ENCODE measurements around the gene AGBL1. TPM values are rescaled to one million over a fixed set of nuclear protein-coding genes. Genes with fewer than 3 reads are reported as not detected.

Gene AGBL1
- total RNA-seq, 1 donor from 2014 or later, result not detected

DNA sequence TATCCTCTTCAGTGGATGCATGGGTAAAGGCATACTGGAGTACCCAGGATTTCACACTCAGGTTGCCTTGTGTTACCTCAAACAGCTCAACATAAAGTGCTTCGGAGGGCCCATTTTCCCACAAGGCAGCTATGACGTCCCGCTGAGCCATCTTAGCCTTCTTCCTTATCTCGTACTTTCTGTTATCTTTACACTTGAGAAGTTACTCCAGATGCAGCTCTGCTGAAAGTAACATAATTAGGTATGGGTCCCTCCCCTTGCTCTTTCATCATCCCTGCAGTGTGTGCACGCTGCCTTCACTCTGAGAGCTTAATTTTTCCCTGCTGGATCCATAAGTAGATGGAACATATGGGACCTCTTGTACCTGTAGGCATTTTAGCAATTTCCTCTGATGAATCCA, 410.3 kb downstream of the AGBL1 start:
- H3K36me3 Mint-ChIP-seq (ENCODE audit: low read depth, unreplicated experiment), result no peaks in the 10 kb centered on the region
- no peak overlapping the region for H3K9ac ChIP-seq (ENCODE audit: low read length)
- no peaks in the 10 kb centered on the region for H3K4me1 Mint-ChIP-seq (ENCODE audit: low read depth, unreplicated experiment)
- H3K9me3 ChIP-seq (ENCODE audit: insufficient read depth, low read depth, low read length), result no peaks in the 10 kb centered on the region
- no peak overlapping the region for H3K4me3 Mint-ChIP-seq (ENCODE audit: unreplicated experiment)
- no peaks in the 10 kb centered on the region for H3K9me3 Mint-ChIP-seq (ENCODE audit: unreplicated experiment)
- H4K20me1 ChIP-seq (ENCODE audit: insufficient read depth, low read length), result no peaks in the 10 kb centered on the region
- TF ChIP-seq EZH2 (IDR thresholded peaks at IDR 0.05; ENCODE audit: insufficient read depth, low read length), result no peak
- TF ChIP-seq, protein P1, sequence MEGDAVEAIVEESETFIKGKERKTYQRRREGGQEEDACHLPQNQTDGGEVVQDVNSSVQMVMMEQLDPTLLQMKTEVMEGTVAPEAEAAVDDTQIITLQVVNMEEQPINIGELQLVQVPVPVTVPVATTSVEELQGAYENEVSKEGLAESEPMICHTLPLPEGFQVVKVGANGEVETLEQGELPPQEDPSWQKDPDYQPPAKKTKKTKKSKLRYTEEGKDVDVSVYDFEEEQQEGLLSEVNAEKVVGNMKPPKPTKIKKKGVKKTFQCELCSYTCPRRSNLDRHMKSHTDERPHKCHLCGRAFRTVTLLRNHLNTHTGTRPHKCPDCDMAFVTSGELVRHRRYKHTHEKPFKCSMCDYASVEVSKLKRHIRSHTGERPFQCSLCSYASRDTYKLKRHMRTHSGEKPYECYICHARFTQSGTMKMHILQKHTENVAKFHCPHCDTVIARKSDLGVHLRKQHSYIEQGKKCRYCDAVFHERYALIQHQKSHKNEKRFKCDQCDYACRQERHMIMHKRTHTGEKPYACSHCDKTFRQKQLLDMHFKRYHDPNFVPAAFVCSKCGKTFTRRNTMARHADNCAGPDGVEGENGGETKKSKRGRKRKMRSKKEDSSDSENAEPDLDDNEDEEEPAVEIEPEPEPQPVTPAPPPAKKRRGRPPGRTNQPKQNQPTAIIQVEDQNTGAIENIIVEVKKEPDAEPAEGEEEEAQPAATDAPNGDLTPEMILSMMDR (IDR thresholded peaks at IDR 0.05; ENCODE audit: insufficient read depth, low read depth, low read length), result no peak
- H3K4me3 ChIP-seq (ENCODE audit: insufficient read depth, low read depth, low read length), result no peak overlapping the region
- no peak for FAIRE-seq
- no peak for DNase-seq (ENCODE audit: low read depth)
- no peak overlapping the region for H3K4me2 ChIP-seq (ENCODE audit: low read length)
- H3K4me1 ChIP-seq (ENCODE audit: insufficient read depth, low read length), result no peaks in the 10 kb centered on the region
- H3K27me3 Mint-ChIP-seq (ENCODE audit: low read depth, unreplicated experiment), result peaks cover 7% of the 10 kb centered on the region
- H3K27ac Mint-ChIP-seq (ENCODE audit: unreplicated experiment), result no peak overlapping the region
- H3K36me3 ChIP-seq (ENCODE audit: insufficient read depth, low read length), result no peaks in the 10 kb centered on the region
- no peak overlapping the region for H3K27ac ChIP-seq (ENCODE audit: low read depth, low read length)
- H3K27me3 ChIP-seq (ENCODE audit: insufficient read depth, low read length), result no peaks in the 10 kb centered on the region
- H2AFZ ChIP-seq (ENCODE audit: low read depth, low read length), result no peak overlapping the region
- H3K79me2 ChIP-seq (ENCODE audit: insufficient read depth, low read length), result no peaks in the 10 kb centered on the region

DNA sequence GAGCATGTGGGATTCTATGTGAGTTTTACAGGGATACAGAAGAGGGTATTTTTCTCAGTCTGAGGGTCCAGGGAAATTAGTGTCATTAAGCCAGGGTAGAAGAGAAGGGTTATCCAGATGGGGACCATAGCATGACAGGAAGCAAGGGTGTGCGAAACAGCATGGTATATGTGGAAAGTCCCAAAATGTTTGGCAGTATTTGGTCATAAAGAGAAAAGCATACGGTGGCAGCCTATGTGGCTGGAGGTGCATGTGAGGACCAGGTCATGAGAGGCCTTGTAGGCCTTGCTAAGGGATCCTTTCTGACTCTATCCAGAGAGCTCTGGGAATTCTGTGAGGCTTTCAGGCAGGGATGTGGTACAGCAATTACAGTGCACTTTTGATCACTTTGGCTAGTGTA, 411.4 kb downstream of the AGBL1 start:
- Histone ChIP-seq H3K4me3 (ENCODE audit: insufficient read depth, low read depth, low read length) (no peak overlapping the region), H3K79me2 (ENCODE audit: insufficient read depth, low read length) (no peaks in the 10 kb centered on the region), H3K9ac (ENCODE audit: low read length) (no peak overlapping the region), H3K27ac (ENCODE audit: low read depth, low read length) (no peak overlapping the region), H4K20me1 (ENCODE audit: insufficient read depth, low read length) (no peaks in the 10 kb centered on the region), H2AFZ (ENCODE audit: low read depth, low read length) (no peak overlapping the region), H3K4me2 (ENCODE audit: low read length) (no peak overlapping the region), H3K4me1 (ENCODE audit: insufficient read depth, low read length) (no peaks in the 10 kb centered on the region), H3K27me3 (ENCODE audit: insufficient read depth, low read length) (no peaks in the 10 kb centered on the region), H3K36me3 (ENCODE audit: insufficient read depth, low read length) (no peaks in the 10 kb centered on the region), H3K9me3 (ENCODE audit: insufficient read depth, low read depth, low read length) (no peaks in the 10 kb centered on the region)
- Mint-ChIP-seq H3K9me3 (ENCODE audit: unreplicated experiment) (no peaks in the 10 kb centered on the region), H3K36me3 (ENCODE audit: low read depth, unreplicated experiment) (no peaks in the 10 kb centered on the region), H3K4me3 (ENCODE audit: unreplicated experiment) (no peak overlapping the region), H3K27ac (ENCODE audit: unreplicated experiment) (no peak overlapping the region), H3K27me3 (ENCODE audit: low read depth, unreplicated experiment) (peaks cover 5% of the 10 kb centered on the region), H3K4me1 (ENCODE audit: low read depth, unreplicated experiment) (no peaks in the 10 kb centered on the region)
- DNase-seq (ENCODE audit: low read depth) (no peak), FAIRE-seq (no peak)
- TF ChIP-seq EZH2 (IDR thresholded peaks at IDR 0.05; ENCODE audit: insufficient read depth, low read length), result no peak
- TF ChIP-seq, protein P1 (IDR thresholded peaks at IDR 0.05; ENCODE audit: insufficient read depth, low read depth, low read length), result no peak

DNA sequence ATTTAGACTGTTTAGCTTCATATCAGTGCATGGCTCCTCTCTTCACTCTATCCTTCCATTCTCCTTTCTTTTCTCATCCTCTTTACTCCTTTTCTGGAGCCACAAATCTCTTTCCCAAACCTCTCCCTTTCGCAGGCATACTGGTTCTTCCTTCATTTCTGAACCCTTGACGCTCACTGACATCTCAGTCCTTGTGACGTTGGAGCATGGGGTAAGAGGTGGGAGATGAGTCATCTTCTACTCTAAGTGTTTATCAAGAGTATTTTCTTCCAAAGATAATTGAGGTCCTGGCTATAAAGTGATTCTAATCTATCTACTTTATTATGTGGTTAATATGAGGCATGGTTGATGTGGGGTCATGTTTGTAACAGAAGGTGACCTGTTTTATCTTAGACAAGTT, 414.2 kb downstream of the AGBL1 start:
- Mint-ChIP-seq H3K4me3 (ENCODE audit: unreplicated experiment) (no peak overlapping the region), H3K9me3 (ENCODE audit: unreplicated experiment) (no peaks in the 10 kb centered on the region), H3K36me3 (ENCODE audit: low read depth, unreplicated experiment) (no peaks in the 10 kb centered on the region), H3K27ac (ENCODE audit: unreplicated experiment) (no peak overlapping the region), H3K27me3 (ENCODE audit: low read depth, unreplicated experiment) (peaks cover 2% of the 10 kb centered on the region), H3K4me1 (ENCODE audit: low read depth, unreplicated experiment) (no peaks in the 10 kb centered on the region)
- H3K9ac ChIP-seq (ENCODE audit: low read length), result no peak overlapping the region
- no peak overlapping the region for H3K4me3 ChIP-seq (ENCODE audit: insufficient read depth, low read depth, low read length)
- FAIRE-seq (no peak), DNase-seq (ENCODE audit: low read depth) (no peak)
- H3K4me1 ChIP-seq (ENCODE audit: insufficient read depth, low read length), result no peaks in the 10 kb centered on the region
- no peaks in the 10 kb centered on the region for H3K9me3 ChIP-seq (ENCODE audit: insufficient read depth, low read depth, low read length)
- no peaks in the 10 kb centered on the region for H3K79me2 ChIP-seq (ENCODE audit: insufficient read depth, low read length)
- TF ChIP-seq, protein P1 (IDR thresholded peaks at IDR 0.05; ENCODE audit: insufficient read depth, low read depth, low read length), result no peak
- no peak for TF ChIP-seq EZH2 (IDR thresholded peaks at IDR 0.05; ENCODE audit: insufficient read depth, low read length)
- no peaks in the 10 kb centered on the region for H3K36me3 ChIP-seq (ENCODE audit: insufficient read depth, low read length)
- H3K27ac ChIP-seq (ENCODE audit: low read depth, low read length), result no peak overlapping the region
- no peaks in the 10 kb centered on the region for H3K27me3 ChIP-seq (ENCODE audit: insufficient read depth, low read length)
- no peaks in the 10 kb centered on the region for H4K20me1 ChIP-seq (ENCODE audit: insufficient read depth, low read length)
- H2AFZ ChIP-seq (ENCODE audit: low read depth, low read length), result no peak overlapping the region
- H3K4me2 ChIP-seq (ENCODE audit: low read length), result no peak overlapping the region
